Left cardiac atrium (tissue), 4 donors: ENCODE results near the gene PDCD2. TPM values are rescaled to one million over a fixed set of nuclear protein-coding genes. Genes with fewer than 3 reads are reported as not detected.
"Not testable (repeated sequence)": the region's sequence is repeated elsewhere in the genome, so short reads cannot be mapped to it uniquely, and the experiment has no call there.

ENCODE experiments used
- ATAC-seq, 2 donors: fragments of 200-7000 bp; cut with Tn5 transposase; one replicate each; pipeline ENCODE4 v1.9.1; 2020; ENCODE audit warnings: mild to moderate bottlenecking in 2 of 2, moderate library complexity in 2 of 2
- DNase-seq: peaks from one replicate; pipeline ENCODE4 v3.0.0-alpha.2; 2020
- intact Hi-C, 2 donors: fragments of 100-400 bp; cut with DNase I; formaldehyde crosslinking; loops; one replicate each; pipeline versions ENCODE4 v1.14.1 to v1.15.1; 2022 to 2023
- total RNA-seq, 2 donors: library from RNA; stranded (reverse); fragmentation: NEBNext Ultra II Directional; extraction: Animal tissue kit (Norgen Biotek cat#: 25700); gene quantifications; one replicate each; pipeline ENCODE4 v1.2.1, GENCODE V29; 2021
- donor health status: DM: no; HTN: yes; CAD: no.
- donor health status: DM: no; HTN: yes; CAD: no; lungs with severe emphysema.
- donor health status: DM: yes; HTN: yes; CAD: no.
- donor health status: Dilated cardiomyopathy.

PDCD2 gene
- total RNA-seq, 2 donors from 2014 or later: 26.7 to 41.1 TPM

- intact Hi-C loops: loop anchor here in 1 of 2 donors (2.0 kb wide), 1 partner anchor 803 kb away; the partner anchor contains the start of genes DYNLT2 and ERMARD
- peak; percentile 97 to 99 for ATAC-seq
Measured at GRCh38 chr6:170554013-170554795, 30.2 kb downstream of the PDCD2 start, which contains the start of gene TBP. TBP (plus strand) TSS chr6:170554369; CDS start chr6:170557030, 2,661 bp downstream.

DNA sequence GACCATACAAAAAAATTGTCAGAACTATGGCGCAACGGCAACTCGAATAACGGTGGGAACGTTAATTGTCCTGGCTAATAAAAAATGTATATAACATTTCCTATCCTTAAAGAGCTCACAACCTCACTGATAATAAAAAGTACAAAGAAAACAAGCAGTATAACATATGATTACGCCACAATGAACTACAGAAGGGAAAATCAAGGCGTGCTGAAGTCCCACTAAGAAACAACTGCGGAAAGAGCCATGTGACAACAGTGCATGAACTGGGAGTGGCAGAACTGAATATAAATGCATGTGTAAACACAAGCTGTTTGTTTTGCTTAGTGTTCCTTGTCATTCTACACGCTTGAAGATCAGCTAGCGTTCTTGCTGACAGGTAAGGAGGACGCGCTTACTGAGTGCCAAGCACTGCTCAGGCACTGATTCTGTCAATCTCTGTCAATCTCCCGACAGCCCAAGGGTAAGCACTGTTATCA is 30.9 kb downstream of the PDCD2 start:
- ATAC-seq: peak; percentile 35 to 54
- DNase-seq: no peak
- intact Hi-C loops: loop anchor here in 1 of 2 donors (2.0 kb wide), 1 partner anchor 803 kb away; the partner anchor contains the start of genes DYNLT2 and ERMARD

More at GRCh38 chr6:170554013-170554795, 30.2 kb downstream of the PDCD2 start, which contains the start of gene TBP:
- DNase-seq: peak; percentile 98

- intact Hi-C loops: no loop called here
- DNase-seq (peak; percentile 96), ATAC-seq (peak; percentile 92 to 93)
Measured at GRCh38 chr6:170552765-170553533, 31.5 kb downstream of the PDCD2 start, which contains the start of gene PSMB1. PSMB1 (minus strand) TSS chr6:170553307; CDS start chr6:170553242, 65 bp downstream.

DNA sequence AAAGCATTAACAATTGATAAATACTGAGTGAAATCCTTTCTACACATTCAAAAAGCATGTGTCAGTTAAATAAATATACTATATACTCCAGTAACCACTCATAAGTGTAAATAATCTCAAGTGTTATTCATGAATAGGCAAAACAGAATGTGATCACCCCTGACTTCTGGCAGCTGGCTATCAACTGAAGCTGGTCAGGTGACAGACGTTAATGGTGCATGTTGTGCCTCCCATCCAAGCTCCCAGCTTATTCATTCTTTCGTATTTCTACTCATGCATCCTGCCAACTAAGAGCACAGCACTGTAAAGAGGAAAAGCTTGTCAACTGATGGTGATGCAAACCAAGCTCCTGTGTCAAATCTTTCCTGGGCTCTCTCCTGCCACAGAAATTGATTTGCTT is 39.0 kb downstream of the PDCD2 start:
- intact Hi-C loops: no loop called here
- ATAC-seq: peak in 1 of 2 donors; percentile 25
- DNase-seq: no peak

GRCh38 chr6:170542031-170542719 is 42.3 kb downstream of the PDCD2 start:
- ATAC-seq (peak; percentile 27 to 83), DNase-seq (no peak)
- intact Hi-C loops: no loop called here

GRCh38 chr6:170537329-170537728 is 47.1 kb downstream of the PDCD2 start:
- ATAC-seq: no peak
- intact Hi-C loops: loop anchor here in 1 of 2 donors (10.0 kb wide), 1 partner anchor 1583 kb away; no protein-coding TSS in a partner anchor
- no peak for DNase-seq

- DNase-seq (no peak), ATAC-seq (no peak)
- intact Hi-C loops: loop anchor here in 1 of 2 donors (10.0 kb wide), 1 partner anchor 1582 kb away; no protein-coding TSS in a partner anchor
Measured at GRCh38 chr6:170536671-170537070, 47.8 kb downstream of the PDCD2 start.

DNA sequence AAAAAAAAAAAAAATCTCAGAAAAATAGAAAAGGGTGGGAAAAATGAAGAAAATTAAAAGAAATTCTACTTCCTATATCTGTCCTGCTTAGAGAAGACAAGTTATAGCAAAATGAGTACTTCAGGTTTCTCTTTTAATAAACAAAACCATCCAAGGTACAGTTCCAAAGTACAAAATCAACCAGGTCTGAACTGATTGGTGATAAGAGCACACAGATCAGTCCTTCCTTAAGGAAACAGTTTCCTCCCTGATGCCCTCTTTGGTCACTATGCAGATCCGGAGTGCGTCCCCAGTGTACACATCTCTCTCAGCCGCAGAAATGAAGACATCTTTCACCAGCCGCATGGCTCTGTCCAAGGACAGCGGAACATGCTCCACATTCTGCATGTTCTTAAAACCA is 49.4 kb downstream of the PDCD2 start:
- DNase-seq (no peak), ATAC-seq (no peak)
- intact Hi-C loops: loop anchor here in 1 of 2 donors (10.0 kb wide), 1 partner anchor 1580 kb away; no protein-coding TSS in a partner anchor

DNA sequence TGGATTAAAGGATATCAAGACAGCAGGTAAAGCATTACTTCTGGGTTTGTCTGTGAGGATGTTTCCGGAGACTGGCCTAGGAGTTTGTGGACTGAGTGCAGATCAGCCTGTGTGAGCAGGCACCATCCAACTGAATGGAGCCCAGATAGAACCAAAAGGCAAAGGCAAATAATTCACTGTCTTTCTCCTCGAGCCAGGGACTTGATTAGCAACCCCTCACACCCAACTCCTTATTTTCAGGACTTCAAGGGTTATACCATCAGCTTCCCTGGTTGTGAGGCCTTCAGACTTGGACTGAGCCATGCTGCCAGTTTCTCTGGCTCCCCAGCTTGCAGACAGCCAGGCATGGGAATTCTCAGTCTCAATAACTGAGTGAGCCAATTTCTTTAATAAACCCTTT is 50.6 kb downstream of the PDCD2 start:
- ATAC-seq (no peak), DNase-seq (no peak)
- intact Hi-C loops: loop anchor here in 1 of 2 donors (10.0 kb wide), 1 partner anchor 1579 kb away; no protein-coding TSS in a partner anchor

- DNase-seq (no peak), ATAC-seq (no peak)
- intact Hi-C loops: loop anchor here in 1 of 2 donors (10.0 kb wide), 1 partner anchor 1578 kb away; no protein-coding TSS in a partner anchor
Measured at GRCh38 chr6:170532867-170533488, 51.5 kb downstream of the PDCD2 start.

DNA sequence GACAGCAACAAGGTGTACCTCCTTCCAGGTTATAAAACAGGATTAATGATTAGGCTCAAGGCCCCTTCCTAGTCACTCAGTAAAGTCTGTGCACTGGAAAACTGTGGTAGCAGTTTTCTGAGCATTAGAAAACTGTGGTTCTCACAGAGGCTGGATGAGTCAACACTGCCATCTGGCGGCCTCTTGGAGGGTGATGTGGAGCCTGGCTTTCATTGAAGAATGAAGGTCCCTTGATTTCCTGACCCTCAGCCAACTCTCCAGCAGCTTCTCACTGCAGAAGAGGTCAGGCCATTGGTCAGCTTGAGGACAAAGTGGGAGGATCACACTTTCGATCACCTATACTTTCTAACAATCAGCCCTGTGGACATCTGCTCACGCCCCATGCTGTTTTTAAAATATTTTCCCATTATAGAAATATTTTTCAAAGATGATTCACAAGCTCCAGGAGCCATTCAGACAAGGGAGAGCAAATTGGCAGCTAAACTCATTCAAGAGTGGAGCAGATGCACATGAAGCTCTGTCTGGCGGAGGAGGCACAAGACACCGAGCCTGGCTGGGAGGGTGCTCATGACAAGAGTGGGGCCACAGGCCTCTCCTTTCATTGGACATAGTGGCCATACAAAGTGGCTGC is 54.5 kb downstream of the PDCD2 start:
- intact Hi-C loops: loop anchor here (1.0 to 10.0 kb wide), 6 partner anchors 233 to 1575 kb away; partner anchors contain the start of gene DLL1 (in 1 of the 2)
- ATAC-seq (peak; percentile 87 to 89), DNase-seq (peak; percentile 82)

DNA sequence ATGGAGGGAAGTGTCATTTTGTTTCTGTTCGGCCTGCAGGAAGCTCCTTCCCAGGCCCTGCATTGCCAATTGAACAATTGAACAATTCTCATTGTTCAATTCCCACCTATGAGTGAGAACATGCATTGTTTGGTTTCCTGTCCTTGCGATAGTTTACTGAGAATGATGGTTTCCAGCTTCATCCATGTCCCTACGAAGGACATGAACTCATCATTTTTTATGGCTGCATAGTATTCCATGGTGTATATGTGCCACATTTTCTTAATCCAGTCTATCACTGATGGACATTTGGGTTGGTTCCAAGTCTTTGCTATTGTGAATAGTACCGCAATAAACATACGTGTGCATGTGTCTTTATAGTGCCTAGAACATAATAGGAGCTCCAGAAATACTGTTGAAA is 56.4 kb downstream of the PDCD2 start:
- DNase-seq, ATAC-seq: not testable (repeated sequence)
- intact Hi-C loops: loop anchor here (5.0 to 10.0 kb wide), 4 partner anchors 231 to 736 kb away; partner anchors contain the start of gene DLL1 (in 1 of the 2)

- DNase-seq: no peak
- ATAC-seq: no peak
- intact Hi-C loops: loop anchor here (5.0 to 10.0 kb wide), 4 partner anchors 228 to 733 kb away; partner anchors contain the start of gene DLL1 (in 1 of the 2)
Measured at GRCh38 chr6:170525795-170526194, 58.6 kb downstream of the PDCD2 start.
